GM21390 (cell line): ENCODE results near the gene HEXD.

Source experiments
- ATAC-seq: cut with Tn5 transposase; IDR thresholded peaks from one replicate; pipeline ENCODE4 v1.9.1; 2021; ENCODE audit not compliant: unreplicated experiment

Gene HEXD

DNA sequence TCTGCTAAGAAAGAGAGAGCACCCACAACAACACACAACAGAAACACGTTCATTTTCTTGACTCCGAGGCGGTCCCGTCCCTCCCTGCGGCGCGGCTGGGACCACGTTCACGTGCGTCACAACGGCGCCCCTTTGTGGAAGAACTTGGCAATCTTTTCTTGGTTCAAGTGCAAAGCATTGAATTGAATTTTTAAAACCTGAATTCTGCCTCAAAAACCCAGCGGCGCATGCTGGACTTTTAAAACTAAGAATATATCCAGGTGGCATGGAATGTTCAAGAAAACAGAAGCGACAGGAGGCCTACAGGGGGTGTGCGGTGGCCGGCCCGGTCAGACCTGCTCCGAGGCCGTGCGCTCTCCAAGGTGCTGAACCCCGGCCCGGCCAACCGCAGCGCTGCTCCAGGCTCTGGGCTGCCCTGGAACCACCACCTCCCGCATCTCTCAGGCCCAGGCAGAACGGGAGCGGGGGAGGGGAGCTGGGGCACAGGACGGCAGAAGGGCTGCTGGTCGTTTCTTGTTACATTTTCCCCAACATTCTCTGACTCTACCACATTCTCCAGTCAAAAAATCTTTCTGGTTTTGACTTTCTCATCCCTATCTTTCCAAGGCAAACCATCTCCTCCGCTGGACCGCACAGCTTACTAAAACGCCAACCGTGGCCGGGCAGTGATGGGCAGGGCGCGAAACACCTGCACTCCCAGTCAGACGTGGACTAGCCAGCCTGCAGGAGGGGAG is 3.4 kb upstream of the HEXD start:
- no peak for ATAC-seq

DNA sequence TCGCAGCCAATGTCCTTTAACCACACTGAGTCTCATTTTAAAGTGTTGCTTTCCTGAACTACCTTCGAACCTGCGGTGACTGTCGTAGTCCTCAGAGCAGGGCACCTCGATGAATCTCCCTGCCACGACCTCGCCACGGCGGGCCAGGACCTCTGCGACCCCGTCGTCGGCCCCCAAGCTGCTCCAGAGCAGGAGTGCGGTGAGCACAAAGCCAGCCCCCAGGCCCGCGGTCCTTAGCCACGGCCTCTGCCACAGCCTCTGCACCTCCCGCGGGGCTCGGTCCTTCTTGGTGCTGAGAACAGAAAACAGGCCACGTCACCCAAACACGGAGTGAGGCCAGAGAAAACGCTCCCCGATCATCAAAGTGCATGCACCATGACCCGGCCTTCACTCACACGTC is 2.8 kb upstream of the HEXD start:
- ATAC-seq, result no peak

DNA sequence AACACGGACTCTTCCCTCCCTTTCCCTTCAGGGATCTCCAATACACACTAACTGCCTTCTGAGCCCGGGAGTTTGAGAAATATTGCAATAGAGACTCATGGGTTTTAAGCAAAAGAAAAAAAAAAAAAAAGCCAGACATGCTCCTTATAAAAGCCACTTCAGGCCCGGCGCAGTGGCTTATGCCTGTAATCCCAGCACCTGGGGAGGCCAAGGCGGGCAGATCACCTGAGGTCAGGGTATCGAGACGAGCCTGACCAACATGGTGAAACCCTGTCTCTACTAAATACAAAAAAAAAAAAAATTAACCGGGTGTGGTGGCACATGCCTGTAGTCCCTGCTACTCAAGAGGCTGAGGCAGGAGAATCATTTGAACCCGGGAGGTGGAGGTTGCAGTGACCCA is 2.4 kb upstream of the HEXD start:
- no peak for ATAC-seq

DNA sequence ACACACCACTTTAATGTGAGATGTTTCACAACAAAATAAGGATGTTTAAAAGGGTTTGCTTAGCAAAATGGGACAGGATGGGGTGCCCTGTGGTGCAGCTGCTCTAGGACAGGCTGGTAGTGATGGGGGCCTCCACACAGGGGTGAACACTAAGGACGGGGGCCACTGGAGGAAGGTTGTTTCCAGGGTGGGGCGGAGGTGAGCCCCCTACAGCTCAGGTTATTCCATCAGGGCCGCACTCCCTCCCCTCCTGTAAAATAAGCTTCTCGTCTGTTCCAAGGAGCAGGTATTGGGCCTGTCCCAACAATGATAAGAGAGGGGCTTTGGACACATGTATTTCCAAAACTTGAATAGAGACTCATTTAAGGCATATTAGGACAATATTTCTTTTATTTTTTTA is 1.9 kb upstream of the HEXD start:
- no peak for ATAC-seq

DNA sequence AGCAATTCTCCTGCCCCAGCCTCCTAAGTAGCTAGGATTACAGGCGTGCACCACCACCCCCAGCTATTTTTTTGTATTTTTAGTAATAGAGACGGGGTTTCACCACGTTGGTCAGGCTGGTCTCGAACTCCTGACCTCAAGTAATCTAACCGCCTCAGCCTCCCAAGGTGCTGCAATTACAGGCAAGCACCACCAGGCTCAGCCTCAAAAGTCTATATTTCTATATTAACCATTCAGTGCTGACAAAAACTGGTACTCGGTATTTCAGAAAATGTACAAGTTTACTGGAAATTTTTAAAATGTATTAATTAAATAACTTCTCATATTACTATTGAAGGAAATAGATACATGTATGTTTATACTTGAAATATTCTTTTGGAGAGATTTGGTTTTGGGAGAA is 1.4 kb upstream of the HEXD start:
- ATAC-seq, result no peak

DNA sequence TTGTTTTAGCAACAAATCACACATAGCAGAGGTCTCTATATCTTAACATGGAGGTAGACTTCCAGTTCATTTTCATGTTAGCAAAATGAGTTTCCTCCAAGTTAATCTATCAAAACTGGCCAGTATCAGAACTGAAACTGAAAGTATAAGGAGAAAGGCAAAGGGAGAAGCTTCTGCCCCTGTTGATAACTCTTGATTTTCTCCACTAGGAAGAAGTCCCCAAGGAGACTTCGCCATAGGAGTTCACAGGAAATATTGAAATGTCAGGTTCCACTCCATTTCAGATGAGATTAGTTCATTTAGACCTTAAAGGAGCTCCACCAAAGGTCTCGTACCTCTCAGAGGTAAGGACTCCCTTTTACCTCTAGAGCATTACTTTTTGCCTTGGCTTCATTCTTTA is 1.4 kb downstream of the HEXD start:
- no peak for ATAC-seq

DNA sequence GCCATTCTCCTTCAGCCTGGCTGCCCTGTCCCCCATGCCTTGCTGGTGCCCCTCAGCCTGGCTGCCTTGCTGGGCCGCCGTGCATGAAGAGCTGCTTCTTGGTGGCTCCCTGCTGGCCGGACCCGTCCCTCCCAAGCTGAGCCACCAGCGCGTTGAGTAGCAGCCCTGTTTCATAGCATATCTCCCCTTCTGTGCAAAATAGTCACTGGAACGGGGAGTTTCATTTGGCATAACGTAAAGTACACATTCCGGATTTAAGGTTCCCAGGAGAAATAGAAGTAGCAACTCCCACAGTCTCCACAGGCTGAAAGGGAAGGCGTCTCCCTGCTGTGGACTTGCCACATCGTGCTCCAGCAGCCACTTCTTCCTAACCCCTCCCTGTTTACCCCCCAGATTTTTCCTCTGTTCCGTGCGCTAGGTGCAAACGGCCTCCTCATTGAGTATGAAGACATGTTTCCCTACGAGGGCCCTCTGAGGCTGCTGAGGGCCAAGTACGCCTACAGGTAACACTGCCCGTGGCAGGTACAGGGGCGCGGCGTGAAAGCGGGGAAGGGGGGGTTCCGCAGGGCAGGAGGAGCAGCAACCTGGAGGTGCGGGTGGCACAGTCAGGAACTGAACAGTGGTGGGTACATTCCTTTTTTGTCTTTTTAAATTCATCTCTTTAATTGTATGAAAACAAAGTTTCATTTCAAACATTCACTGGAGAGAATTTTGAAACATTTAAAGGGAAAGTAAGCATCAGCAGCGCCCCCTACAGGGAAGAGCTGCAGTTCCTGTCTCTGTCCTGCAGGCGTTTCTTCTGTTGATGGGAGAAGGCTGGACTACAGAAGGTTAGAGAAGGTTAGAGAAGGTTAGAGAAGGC is 6.1 kb downstream of the HEXD start:
- no peak for ATAC-seq

DNA sequence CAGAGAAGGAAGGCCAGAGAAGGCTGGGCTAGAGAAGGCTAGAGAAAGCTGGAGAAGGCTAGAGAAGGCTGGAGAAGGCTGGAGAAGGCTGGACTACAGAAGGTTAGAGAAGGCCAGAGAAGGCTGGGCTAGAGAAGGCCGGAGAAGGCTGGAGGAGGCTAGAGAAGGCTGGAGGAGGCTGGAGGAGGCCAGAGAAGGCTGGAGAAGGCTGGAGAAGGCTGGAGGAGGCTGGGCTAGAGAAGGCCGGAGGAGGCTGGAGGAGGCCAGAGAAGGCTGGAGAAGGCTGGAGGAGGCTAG is 6.7 kb downstream of the HEXD start:
- ATAC-seq, result no peak

DNA sequence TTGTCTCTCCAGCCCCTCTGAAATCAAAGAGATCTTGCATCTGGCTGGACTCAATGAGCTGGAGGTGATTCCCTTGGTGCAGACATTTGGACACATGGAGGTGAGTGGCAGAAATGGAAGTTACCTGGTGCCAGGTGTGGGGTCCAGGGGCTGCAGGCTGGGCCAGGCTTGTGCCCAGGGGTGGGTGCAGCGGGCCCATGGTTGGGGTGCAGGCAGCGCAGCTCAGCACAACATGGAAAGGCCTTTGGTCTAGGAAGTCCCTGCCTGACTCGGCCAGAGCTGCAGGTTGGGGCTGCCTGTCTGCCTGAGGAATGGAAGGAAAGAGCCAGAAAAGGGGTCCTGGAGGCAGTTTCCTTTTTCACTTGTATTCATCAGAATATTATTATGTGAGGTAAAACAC is 10.4 kb downstream of the HEXD start:
- ATAC-seq, result no peak

DNA sequence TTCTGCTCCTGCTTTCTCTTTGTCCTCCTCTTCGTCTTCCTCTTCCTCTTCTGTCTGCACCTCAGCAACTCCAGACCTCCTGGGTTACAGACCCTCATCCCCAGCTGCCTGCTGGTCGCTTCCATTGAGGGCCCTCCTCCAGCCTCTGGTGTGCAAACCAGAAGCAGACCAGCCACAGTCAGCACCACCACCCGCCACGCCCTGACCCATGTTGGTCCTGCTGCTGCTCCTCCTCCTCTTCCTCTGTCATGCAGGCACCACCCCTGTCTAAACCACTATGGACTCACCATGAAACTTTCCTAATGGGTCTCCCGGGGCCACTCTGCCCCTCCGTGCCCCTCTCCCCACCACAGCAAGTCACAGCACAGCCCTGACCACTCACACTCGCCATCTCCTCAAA is 11.7 kb downstream of the HEXD start:
- ATAC-seq, result no peak

DNA sequence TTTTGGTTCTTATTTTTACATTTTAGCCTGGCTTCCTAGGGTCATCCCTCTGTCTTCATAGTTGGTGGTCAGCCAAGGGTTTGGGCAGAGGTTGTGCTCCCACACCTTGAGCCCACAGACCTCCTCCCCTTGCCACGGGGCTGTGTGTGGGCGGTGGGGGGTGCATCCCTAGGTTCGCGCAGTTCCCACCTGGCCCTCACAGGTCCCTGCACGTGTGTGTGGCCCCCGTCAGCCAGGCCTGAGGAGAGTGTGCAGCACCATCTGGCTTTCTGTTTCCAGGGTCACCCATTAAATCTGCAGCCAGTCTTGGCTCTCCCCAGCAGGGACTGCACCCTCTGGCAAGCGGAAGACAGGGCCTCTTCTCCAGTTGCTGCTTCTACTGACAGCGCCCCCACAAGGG is 13.9 kb downstream of the HEXD start:
- no peak for ATAC-seq

DNA sequence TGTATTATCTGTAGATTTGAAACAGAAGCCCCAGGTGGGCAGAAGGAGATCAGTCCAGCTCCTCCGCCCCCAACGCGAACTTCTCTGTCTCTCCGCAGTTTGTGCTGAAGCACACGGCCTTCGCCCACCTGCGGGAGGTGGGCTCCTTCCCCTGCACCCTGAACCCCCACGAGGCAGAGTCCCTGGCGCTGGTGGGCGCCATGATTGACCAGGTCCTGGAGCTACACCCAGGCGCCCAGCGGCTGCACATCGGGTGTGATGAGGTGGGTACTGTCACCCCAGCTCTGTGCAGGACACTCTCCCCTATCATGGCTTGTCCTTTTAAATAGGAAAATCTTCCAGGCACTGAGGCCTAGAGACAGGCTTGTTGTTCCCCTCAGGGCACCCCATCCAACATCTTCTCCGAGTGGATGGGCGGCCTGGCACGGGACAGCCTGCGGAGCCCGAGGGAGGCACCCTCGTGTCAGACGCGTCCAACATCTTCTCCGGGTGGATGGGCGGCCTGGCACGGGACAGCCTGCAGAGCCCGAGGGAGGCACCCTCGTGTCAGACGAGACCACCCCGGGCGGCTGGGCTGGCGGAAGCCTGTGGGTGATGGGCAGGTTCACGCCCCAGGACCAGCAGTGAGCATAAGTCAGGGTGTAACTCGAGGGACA is 15.5 kb downstream of the HEXD start:
- no peak for ATAC-seq

DNA sequence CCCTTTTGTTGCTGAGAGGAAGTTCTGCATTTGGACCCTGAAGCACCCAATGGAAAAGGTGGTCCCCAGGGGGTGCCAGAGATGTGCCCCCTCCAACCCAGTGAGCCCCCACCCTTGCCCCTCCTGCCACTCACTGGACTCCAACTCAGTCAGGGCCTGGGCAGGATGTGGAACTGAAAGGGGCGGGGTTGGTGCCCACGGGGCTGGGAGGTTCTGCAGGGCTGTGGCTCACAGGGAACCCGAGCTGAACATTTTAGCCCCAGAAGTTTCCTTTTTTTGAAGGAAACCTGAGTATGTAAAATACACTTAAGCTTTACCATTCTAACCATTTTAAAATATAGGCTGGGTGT is 16.0 kb downstream of the HEXD start:
- no peak for ATAC-seq

DNA sequence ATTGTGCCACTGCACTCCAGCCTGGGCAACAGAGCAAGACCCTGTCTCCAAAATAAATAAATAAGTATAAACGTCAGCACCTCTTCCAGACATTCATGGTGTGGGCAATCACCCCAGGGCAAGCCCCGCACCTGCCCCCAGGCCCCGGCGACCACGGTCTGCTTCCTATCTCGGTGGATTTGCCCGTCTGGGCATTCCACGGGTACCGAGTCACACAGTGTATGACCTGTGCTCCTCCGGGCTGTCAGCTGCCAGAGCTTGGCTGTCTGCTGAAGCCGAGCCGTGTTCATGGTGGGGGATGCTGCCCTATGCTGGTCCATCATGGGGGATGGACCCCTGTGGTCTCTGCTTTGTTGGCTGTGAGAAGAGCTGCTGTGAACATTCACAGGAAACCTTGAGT is 17.0 kb downstream of the HEXD start:
- ATAC-seq, result no peak

DNA sequence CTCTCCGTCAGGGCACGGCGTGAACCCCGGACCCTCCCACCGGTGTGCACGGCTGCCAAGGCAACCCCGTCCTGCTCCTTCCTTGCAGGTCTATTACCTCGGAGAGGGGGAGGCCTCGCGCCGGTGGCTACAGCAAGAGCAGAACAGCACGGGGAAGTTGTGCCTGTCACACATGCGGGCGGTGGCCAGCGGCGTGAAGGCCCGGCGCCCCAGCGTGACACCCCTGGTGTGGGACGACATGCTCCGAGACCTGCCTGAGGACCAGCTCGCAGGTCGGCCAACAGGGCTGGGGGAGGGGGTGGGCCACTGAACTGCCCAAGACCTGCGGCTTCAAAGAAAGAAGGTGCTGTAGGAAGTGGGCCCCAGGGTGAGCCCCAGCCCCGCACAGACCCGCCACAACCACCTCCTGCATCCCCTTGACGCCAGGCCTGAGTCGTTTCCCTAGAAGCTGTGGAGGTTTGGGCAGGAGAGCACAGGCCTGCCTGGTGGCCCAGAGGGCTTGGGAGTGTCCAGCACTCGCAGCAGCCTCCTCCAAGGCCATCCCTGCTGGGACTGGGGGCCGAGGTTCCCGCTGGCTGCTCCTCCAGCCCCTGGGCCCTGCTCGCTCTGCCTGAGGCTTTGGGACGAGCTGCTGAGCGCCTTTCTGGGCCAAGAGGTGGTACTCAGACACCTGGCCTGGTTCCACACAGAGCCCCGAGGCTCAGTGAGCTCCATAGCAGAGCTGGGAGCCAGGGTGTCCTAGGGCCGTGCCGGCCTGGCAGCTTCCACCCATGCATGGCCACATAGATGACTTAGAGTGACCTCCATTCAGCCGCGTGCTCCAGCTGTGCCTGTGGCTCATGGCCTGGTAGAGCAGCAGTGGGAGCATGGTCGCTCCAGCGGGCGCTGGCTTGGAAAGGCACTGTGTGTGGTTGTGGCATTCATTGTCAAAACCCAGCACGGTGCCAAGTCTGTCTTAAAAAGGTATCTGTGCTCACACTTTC is 17.7 kb downstream of the HEXD start:
- ATAC-seq, result no peak

DNA sequence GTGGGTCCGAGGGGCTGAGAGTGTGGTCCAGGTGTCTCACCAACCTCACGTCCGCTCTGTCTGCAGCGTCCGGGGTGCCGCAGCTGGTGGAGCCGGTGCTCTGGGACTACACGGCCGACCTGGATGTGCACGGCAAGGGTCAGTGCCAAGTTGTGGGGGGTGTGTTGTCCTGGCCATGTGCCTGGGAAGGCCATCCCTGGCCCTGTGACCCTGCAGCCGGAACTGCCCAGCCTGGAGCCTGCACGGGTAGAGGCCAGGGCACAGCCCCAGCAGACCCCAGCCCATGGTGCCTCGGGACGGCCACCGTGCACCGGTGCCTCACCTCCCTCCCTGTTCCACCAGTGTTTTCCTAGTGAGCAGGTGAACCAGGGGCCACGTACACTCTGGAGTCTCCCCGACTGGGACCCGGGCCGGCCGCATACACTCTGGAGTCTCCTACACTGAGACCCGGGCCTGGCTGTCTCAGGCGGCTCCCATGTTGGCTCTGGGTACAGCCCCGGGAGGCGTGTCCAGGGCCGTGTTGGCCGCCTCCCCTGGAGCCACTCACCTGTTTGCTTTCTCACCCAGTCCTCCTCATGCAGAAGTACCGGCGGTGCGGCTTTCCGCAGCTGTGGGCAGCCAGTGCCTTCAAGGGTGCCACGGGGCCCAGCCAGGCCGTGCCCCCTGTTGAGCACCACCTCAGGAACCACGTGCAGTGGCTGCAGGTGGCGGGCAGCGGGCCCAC is 18.6 kb downstream of the HEXD start:
- ATAC-seq, result no peak

DNA sequence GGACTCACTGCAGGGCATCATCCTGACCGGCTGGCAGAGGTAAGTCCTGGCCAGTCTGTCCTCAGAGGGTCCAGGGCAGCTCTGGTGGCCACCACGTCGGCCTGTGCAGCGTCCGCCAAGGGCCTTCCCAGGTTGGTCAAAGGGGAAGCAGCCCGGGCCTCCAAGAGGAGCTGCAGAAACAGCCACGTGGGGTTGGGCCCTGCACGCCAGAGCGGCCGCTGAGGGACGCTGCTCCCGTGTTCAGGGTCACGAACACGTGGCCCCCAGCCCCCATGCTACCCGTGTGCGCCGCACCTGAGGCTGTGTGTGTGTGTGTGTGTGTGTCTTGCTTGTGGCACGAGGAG is 19.1 kb downstream of the HEXD start:
- no peak for ATAC-seq

DNA sequence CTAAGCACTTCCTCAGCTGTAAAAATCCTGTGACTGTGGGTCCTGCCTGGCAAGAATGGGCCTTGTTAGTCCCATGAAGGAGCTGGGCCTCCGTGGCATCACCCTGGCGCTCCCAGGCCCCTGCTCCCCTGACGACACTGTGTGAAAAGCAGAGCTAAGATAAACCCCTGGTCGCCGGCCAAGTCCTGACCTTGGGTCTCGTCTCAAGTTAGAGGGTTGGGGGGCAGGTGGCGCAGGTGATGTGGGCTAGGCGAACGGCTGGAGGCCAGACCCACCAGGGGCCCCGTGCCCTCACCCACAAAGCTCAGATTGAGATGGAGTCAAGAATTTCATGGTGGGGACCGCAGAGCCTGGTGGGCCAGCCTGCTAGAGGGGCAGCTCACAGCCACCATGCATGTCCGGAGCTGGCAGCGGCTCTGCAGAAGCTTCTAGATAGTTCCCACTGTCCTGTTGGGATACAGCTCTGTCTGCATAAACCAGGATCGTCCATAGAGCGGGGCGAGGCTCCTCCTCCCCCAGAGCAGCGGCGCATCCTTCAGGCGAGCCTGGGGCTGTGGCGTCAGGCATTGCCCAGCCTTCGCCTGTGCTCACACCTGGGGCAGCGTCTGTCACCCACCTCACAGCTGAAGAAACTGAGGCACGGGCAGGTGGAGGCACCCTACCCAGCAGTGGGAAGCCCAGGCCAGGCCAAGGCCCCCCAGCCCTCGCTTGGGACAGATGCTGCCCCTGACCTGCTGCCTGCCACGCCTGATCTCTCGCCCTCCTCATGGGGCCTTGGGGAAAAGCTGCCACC is 20.4 kb downstream of the HEXD start:
- ATAC-seq, result no peak

DNA sequence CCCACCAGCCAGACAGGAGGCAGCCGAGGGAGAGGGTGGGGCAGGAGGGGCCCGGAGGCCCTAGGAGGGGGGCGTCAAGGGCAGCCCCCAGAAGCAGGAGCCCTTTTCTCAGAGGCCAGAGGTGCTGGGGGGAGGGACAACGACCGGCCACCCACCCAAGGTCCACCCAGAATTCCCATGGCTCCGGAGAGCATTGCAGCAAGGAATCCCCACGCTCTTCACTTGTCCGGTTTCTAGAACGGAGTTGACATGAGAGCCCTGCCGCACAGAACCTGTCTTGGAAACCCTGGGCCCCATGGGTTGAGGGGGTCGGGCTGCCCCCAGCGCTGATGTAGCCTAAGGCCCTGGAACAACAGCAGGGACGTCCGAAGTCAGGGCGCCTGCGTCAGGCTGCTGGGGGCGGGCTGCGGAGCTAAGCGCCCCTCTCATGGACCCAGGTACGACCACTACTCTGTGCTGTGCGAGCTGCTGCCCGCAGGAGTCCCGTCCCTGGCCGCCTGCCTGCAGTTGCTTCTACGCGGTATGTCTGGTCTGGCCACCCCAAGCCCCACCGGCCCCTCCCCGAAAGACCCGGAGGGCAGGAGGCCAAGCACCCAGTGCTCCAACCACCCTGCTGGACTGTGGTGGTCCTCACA is 21.2 kb downstream of the HEXD start:
- ATAC-seq, result no peak
